Measurements from ENCODE around the gene SOCS2.
"Not testable (repeated sequence)": the region's sequence is repeated elsewhere in the genome, so short reads cannot be mapped to it uniquely, and the experiment has no call there.

The SOCS2 gene

DNA sequence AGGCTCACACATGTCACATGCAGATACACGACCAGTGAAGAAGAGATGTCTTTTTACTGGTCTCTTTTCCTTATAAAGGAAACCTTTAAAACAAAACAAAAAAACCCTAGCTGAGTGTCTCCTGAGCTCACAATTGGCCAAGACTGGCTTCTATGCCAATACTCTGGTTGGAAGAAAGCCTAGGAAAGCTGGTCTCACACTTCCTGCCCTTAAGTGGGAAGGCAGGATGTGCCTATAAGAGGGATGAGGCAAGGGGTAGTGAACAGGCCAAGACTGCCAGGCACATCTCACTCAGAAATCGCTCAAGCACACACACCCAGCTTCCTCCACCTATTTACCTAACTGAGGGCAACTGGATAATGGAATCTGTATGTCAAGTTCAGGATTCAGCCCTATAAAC, 50.0 kb downstream of the SOCS2 start:
- TF ChIP-seq, protein P1, sequence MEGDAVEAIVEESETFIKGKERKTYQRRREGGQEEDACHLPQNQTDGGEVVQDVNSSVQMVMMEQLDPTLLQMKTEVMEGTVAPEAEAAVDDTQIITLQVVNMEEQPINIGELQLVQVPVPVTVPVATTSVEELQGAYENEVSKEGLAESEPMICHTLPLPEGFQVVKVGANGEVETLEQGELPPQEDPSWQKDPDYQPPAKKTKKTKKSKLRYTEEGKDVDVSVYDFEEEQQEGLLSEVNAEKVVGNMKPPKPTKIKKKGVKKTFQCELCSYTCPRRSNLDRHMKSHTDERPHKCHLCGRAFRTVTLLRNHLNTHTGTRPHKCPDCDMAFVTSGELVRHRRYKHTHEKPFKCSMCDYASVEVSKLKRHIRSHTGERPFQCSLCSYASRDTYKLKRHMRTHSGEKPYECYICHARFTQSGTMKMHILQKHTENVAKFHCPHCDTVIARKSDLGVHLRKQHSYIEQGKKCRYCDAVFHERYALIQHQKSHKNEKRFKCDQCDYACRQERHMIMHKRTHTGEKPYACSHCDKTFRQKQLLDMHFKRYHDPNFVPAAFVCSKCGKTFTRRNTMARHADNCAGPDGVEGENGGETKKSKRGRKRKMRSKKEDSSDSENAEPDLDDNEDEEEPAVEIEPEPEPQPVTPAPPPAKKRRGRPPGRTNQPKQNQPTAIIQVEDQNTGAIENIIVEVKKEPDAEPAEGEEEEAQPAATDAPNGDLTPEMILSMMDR (IDR thresholded peaks at IDR 0.05; ENCODE audit: low read length, missing control alignments) = no peak
- H3K4me3 ChIP-seq (replicated peaks; ENCODE audit: low read depth, low read length) = no peak overlapping the region
- peak; percentile 82 for DNase-seq (ENCODE audit: low read depth)

DNA sequence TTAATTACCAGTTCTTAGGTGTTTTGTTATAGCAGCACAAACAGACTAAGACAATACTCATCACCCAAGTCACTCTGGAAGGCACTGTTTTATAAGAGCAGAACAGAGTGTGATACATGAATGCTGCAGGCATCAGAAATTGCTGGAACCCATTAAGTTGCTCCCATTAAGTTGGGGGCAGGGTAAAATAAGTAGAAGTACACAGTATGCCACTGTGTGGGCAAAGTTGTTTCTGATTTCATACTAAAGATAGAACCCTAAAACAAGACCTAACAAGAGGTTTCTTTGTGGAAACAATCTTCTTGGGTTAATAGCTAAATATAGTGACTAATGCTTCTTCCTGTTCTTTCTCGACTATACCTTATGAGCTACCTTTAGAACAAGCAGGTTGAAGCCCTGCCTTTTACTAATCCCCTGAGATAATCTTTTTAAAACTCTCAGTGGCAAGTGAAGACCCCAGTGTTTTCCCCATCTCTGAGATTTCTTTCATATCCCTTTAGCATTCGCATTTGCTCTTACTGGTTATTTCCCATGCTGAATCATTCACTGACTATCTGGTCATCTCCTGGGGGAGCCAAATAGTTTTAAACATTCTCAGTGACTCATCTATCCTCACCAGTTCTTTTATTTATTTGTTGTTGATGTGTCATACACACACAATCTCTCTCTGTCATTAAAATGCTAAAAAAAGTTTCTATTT, 52.3 kb downstream of the SOCS2 start:
- peak; percentile 93 for DNase-seq (ENCODE audit: low read depth)
- H3K4me3 ChIP-seq (replicated peaks; ENCODE audit: low read depth, low read length) = no peak overlapping the region
- TF ChIP-seq, protein P1 (IDR thresholded peaks at IDR 0.05; ENCODE audit: low read length, missing control alignments) = no peak

DNA sequence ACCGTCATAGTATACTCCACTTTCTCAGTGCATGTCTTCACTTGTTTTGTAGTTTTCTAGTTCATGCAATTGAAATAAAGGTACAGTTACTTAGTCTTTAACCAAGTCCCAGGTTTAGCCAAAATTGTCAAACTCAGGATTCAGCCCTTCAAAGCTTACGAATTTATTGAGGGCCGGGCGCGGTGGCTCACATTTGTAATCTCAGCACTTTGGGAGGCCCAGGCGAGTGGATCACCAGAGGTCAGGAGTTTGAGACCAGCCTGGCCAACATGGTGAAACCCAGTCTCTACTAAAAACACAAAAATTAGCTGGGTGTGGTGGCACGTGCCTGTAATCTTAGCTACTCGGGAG, 52.8 kb downstream of the SOCS2 start:
- not testable (repeated sequence) for H3K4me3 ChIP-seq (replicated peaks; ENCODE audit: low read depth, low read length); DNase-seq (ENCODE audit: low read depth)

DNA sequence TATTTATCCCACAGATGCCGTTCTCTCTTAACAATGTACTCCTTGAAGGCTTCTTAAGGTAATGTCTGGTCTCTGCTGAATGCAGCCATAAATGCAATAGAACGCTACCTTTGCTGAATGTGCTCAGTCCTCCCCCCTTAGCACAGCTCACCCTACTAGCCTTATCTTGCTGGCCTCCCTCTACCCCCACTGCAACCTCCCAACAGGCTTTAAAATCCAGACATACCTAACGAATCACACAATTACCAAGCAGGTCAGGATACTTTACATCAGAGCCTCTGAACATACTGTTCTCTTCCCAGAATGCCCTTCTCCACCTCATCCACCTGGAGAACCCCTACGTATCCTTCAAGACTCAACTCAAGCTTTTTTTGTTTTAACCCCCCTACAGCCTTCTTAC, 53.7 kb downstream of the SOCS2 start:
- TF ChIP-seq, protein P1 (IDR thresholded peaks at IDR 0.05; ENCODE audit: low read length, missing control alignments) = no peak
- H3K4me3 ChIP-seq (replicated peaks; ENCODE audit: low read depth, low read length) = no peak overlapping the region
- no peak for DNase-seq (ENCODE audit: low read depth)

All from fibroblast of pulmonary artery (primary cell).